ENCODE results near the gene CD34. TPM values are rescaled to one million over a fixed set of nuclear protein-coding genes. Genes with fewer than 3 reads are reported as not detected.

CD34 gene
- under 1 TPM; 0.02 to 0.06 TPM for total RNA-seq

GRCh38 chr1:207910591-207911354 lies at the start of gene CD34:
TSS of gene CD34 (minus strand) at chr1:207911125. CDS start at chr1:207911080, 45 bp downstream.
- H3K36me3 Mint-ChIP-seq = no peaks in the 10 kb centered on the region
- DNase-seq (no peak), ATAC-seq (peak; percentile 89)
- H3K27me3 Mint-ChIP-seq = peaks cover 68% of the 10 kb centered on the region
- peak within 1 kb of the TSS; percentile 34 for H3K4me3 Mint-ChIP-seq
- H3K27ac Mint-ChIP-seq = no peak within 1 kb of the TSS
- H3K4me1 Mint-ChIP-seq = peaks cover 18% of the 10 kb centered on the region
- CTCF ChIA-PET = interaction anchor here (1.5 to 2.0 kb wide), 2 partner anchors 26 to 52 kb away, joined by 5 read pairs; no protein-coding TSS in a partner anchor
- no peaks in the 10 kb centered on the region for H3K9me3 Mint-ChIP-seq (ENCODE audit: low read depth)

- H3K27me3 Mint-ChIP-seq = peaks cover 57% of the 10 kb centered on the region
- DNase-seq = no peak
- no peaks in the 10 kb centered on the region for H3K36me3 Mint-ChIP-seq
- H3K27ac Mint-ChIP-seq = no peak overlapping the region
- no peak for ATAC-seq
- no peak overlapping the region for H3K4me3 Mint-ChIP-seq
- CTCF ChIA-PET = interaction anchor here (0.7 to 10.0 kb wide), 2 partner anchors 74 to 229 kb away, joined by 3 to 235 read pairs; no protein-coding TSS in a partner anchor
- no peaks in the 10 kb centered on the region for H3K9me3 Mint-ChIP-seq (ENCODE audit: low read depth)
- H3K4me1 Mint-ChIP-seq = peaks cover 8% of the 10 kb centered on the region
These were observed 49.4 kb upstream of the CD34 start for GRCh38 chr1:207960346-207960745.

DNA sequence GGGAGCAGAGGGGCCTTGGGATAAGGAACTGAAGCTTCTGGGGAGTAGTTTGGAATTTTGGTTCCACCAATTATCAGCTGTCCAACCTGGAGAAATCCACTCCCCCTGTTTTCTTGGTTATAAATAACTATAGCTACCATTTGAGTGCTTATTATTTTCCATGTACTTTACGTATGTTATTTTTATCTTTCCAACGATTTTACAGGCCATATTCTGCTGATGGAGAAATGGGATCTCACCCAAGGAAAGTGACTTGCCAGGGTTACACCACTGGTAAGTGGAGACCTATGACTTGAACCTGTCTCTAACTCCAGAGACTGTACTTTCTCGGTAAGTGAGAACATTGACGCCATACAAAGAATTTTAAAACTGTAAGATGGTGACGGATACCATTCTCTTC lies 49.0 kb upstream of the CD34 start:
- Mint-ChIP-seq H3K9me3 (ENCODE audit: low read depth) (no peaks in the 10 kb centered on the region), H3K36me3 (no peaks in the 10 kb centered on the region), H3K27me3 (peaks cover 57% of the 10 kb centered on the region), H3K27ac (no peak overlapping the region), H3K4me1 (peaks cover 8% of the 10 kb centered on the region), H3K4me3 (peak overlapping the region; percentile 50)
- no peak for DNase-seq
- CTCF ChIA-PET = interaction anchor here (1.0 to 10.0 kb wide), 2 partner anchors 74 to 162 kb away, joined by 3 to 235 read pairs; no protein-coding TSS in a partner anchor
- ATAC-seq = no peak

- CTCF ChIA-PET = interaction anchor here (1.0 to 10.0 kb wide), 2 partner anchors 73 to 162 kb away, joined by 3 to 235 read pairs; no protein-coding TSS in a partner anchor
- DNase-seq (no peak), ATAC-seq (peak; percentile 40)
- H3K27me3 Mint-ChIP-seq = peaks cover 60% of the 10 kb centered on the region
- peak overlapping the region; percentile 50 for H3K4me3 Mint-ChIP-seq
- no peak overlapping the region for H3K27ac Mint-ChIP-seq
- no peaks in the 10 kb centered on the region for H3K36me3 Mint-ChIP-seq
- H3K4me1 Mint-ChIP-seq = peaks cover 8% of the 10 kb centered on the region
- no peaks in the 10 kb centered on the region for H3K9me3 Mint-ChIP-seq (ENCODE audit: low read depth)
These were observed 48.4 kb upstream of the CD34 start for GRCh38 chr1:207959141-207959825.

GRCh38 chr1:207958376-207959139 lies 47.6 kb upstream of the CD34 start:
- CTCF ChIA-PET = interaction anchor here (1.1 to 10.0 kb wide), 2 partner anchors 73 to 136 kb away, joined by 3 to 235 read pairs; no protein-coding TSS in a partner anchor
- H3K4me1 Mint-ChIP-seq = peaks cover 8% of the 10 kb centered on the region
- H3K4me3 Mint-ChIP-seq = peak overlapping the region; percentile 30
- DNase-seq = no peak
- H3K36me3 Mint-ChIP-seq = no peaks in the 10 kb centered on the region
- peaks cover 63% of the 10 kb centered on the region for H3K27me3 Mint-ChIP-seq
- H3K9me3 Mint-ChIP-seq (ENCODE audit: low read depth) = no peaks in the 10 kb centered on the region
- no peak overlapping the region for H3K27ac Mint-ChIP-seq
- no peak for ATAC-seq

DNA sequence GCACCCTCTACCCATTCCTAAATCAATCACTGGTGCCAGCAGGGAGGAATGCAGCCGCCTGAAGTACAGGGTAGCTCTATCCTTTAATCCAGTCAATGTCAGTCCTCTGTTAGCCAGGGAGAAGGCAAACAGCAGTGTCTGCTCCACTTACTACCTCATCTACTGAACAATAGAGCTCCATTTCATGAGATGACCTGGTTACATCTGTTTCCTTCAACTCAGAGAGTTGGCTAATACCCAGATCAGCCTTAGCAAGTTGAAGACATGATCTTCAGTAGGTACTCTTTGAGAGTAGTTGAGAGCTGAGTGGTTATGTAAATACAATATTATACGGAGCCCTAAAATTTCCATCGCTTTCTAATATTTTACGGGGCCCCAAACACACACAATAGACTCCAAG lies 46.1 kb upstream of the CD34 start:
- peaks cover 3% of the 10 kb centered on the region for H3K4me1 Mint-ChIP-seq
- CTCF ChIA-PET = interaction anchor here (1.6 to 10.0 kb wide), 2 partner anchors 18 to 71 kb away, joined by 4 to 235 read pairs; no protein-coding TSS in a partner anchor
- no peak for ATAC-seq
- DNase-seq = no peak
- H3K9me3 Mint-ChIP-seq (ENCODE audit: low read depth) = no peaks in the 10 kb centered on the region
- no peak overlapping the region for H3K4me3 Mint-ChIP-seq
- H3K36me3 Mint-ChIP-seq = no peaks in the 10 kb centered on the region
- H3K27ac Mint-ChIP-seq = no peak overlapping the region
- peaks cover 73% of the 10 kb centered on the region for H3K27me3 Mint-ChIP-seq

DNA sequence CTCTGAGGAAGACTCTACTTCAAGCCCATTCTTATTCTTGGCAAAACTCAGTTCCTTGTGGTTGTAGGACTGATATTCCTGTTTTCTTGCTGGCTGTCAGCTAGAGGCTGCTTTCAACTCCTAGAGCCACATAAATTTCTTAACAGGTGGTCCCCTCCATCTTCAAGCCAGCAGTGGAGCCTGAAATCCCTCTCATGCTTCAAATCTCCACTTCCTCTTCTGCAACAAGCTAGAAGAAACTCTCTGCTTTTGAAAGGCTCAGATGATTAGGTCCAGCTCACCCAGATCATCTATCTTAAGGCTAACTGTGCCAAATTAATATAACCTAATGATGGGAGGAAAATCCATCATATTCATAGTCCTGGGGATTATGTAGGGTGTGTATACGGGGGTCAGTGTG lies 43.2 kb upstream of the CD34 start:
- no peak overlapping the region for H3K27ac Mint-ChIP-seq
- H3K4me3 Mint-ChIP-seq = no peak overlapping the region
- no peaks in the 10 kb centered on the region for H3K9me3 Mint-ChIP-seq (ENCODE audit: low read depth)
- no peaks in the 10 kb centered on the region for H3K4me1 Mint-ChIP-seq
- DNase-seq = no peak
- peaks cover 54% of the 10 kb centered on the region for H3K27me3 Mint-ChIP-seq
- CTCF ChIA-PET = interaction anchor here (1.0 to 6.3 kb wide), 3 partner anchors 9 to 69 kb away, joined by 3 to 32 read pairs (median 10); no protein-coding TSS in a partner anchor
- H3K36me3 Mint-ChIP-seq = no peaks in the 10 kb centered on the region
- no peak for ATAC-seq

- H3K27ac Mint-ChIP-seq = no peak overlapping the region
- H3K36me3 Mint-ChIP-seq = no peaks in the 10 kb centered on the region
- peaks cover 50% of the 10 kb centered on the region for H3K27me3 Mint-ChIP-seq
- no peak overlapping the region for H3K4me3 Mint-ChIP-seq
- CTCF ChIA-PET = interaction anchor here (1.0 to 6.3 kb wide), 3 partner anchors 11 to 68 kb away, joined by 3 to 32 read pairs (median 10); no protein-coding TSS in a partner anchor
- no peaks in the 10 kb centered on the region for H3K4me1 Mint-ChIP-seq
- no peak for DNase-seq
- no peak for ATAC-seq
- no peaks in the 10 kb centered on the region for H3K9me3 Mint-ChIP-seq (ENCODE audit: low read depth)
These were observed 42.0 kb upstream of the CD34 start for GRCh38 chr1:207952617-207953542.

- Mint-ChIP-seq H3K4me3 (no peak overlapping the region), H3K4me1 (no peaks in the 10 kb centered on the region), H3K27ac (no peak overlapping the region), H3K36me3 (no peaks in the 10 kb centered on the region), H3K27me3 (peaks cover 40% of the 10 kb centered on the region), H3K9me3 (ENCODE audit: low read depth) (no peaks in the 10 kb centered on the region)
- CTCF ChIA-PET = interaction anchor here (1.3 to 6.3 kb wide), 3 partner anchors 12 to 154 kb away, joined by 4 to 32 read pairs (median 5); no protein-coding TSS in a partner anchor
- DNase-seq (no peak), ATAC-seq (no peak)
These were observed 40.7 kb upstream of the CD34 start for GRCh38 chr1:207951652-207952051.

DNA sequence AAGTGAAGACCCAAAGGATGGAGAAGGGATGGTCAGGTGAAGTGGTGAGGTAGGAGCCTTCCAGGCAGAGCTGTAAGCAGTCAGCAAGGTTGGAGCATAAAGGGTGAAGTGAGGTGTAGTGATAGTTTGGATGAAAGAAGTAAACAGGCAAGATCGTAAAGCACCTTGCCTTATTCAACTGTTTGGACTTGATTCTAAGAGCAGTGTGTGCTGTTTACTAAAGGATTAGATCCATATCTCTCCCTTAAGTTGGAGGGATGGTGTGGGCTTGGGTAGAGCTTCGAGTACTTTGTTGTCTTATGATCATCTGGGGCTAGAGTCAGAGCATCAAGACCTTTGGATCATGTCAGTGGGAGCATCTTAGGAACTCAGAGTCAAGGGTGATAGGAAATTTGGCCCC lies 39.8 kb upstream of the CD34 start:
- ATAC-seq = no peak
- H3K4me3 Mint-ChIP-seq = no peak overlapping the region
- no peaks in the 10 kb centered on the region for H3K36me3 Mint-ChIP-seq
- no peak overlapping the region for H3K27ac Mint-ChIP-seq
- DNase-seq = no peak
- CTCF ChIA-PET = interaction anchor here (1.3 to 6.3 kb wide), 3 partner anchors 13 to 154 kb away, joined by 4 to 32 read pairs (median 5); no protein-coding TSS in a partner anchor
- H3K9me3 Mint-ChIP-seq (ENCODE audit: low read depth) = no peaks in the 10 kb centered on the region
- peaks cover 33% of the 10 kb centered on the region for H3K27me3 Mint-ChIP-seq
- H3K4me1 Mint-ChIP-seq = no peaks in the 10 kb centered on the region

GRCh38 chr1:207949571-207950195 lies 38.8 kb upstream of the CD34 start:
- no peaks in the 10 kb centered on the region for H3K36me3 Mint-ChIP-seq
- H3K4me3 Mint-ChIP-seq = no peak overlapping the region
- no peaks in the 10 kb centered on the region for H3K4me1 Mint-ChIP-seq
- no peak overlapping the region for H3K27ac Mint-ChIP-seq
- peaks cover 24% of the 10 kb centered on the region for H3K27me3 Mint-ChIP-seq
- DNase-seq = no peak
- CTCF ChIA-PET = interaction anchor here (6.3 kb wide), 1 partner anchor 14 kb away, joined by 32 read pairs; no protein-coding TSS in a partner anchor
- H3K9me3 Mint-ChIP-seq (ENCODE audit: low read depth) = no peaks in the 10 kb centered on the region
- no peak for ATAC-seq

All from activated CD8-positive, alpha-beta memory T cell treated with anti-CD3 and anti-CD28 coated beads, Interleukin-2, amount 10 ng/mL, durations not matched to agents 7 days and 5 days (primary cell).